ENCODE results near the gene STBD1. TPM values are rescaled to one million over a fixed set of nuclear protein-coding genes. Genes with fewer than 3 reads are reported as not detected.
"Not testable (repeated sequence)": the region's sequence is repeated elsewhere in the genome, so short reads cannot be mapped to it uniquely, and the experiment has no call there.

The STBD1 gene
- total RNA-seq, 2 experiments from 2014 or later: 0.77 to 1.2 TPM

GRCh38 chr4:76275486-76276124 is 30.9 kb upstream of the STBD1 start:
- DNase-seq: no peak
- Mint-ChIP-seq H3K4me1 (no peaks in the 10 kb centered on the region), H3K4me3 (no peak overlapping the region), H3K9me3 (no peaks in the 10 kb centered on the region), H3K27ac (no peak overlapping the region), H3K27me3 (peaks cover 41% of the 10 kb centered on the region), H3K36me3 (ENCODE audit: low read depth) (no peaks in the 10 kb centered on the region)
- CTCF ChIA-PET: interaction anchor here (0.6 kb wide), 1 partner anchor 228 kb away, joined by 3 read pairs; no protein-coding TSS in a partner anchor
- POLR2A ChIA-PET: no interaction called here

GRCh38 chr4:76276813-76277212 is 29.7 kb upstream of the STBD1 start:
- Mint-ChIP-seq H3K36me3 (ENCODE audit: low read depth) (no peaks in the 10 kb centered on the region), H3K4me1 (no peaks in the 10 kb centered on the region), H3K27me3 (peaks cover 34% of the 10 kb centered on the region), H3K27ac (no peak overlapping the region), H3K9me3 (no peaks in the 10 kb centered on the region), H3K4me3 (no peak overlapping the region)
- CTCF ChIA-PET: interaction anchor here (1.6 kb wide), 1 partner anchor 16 kb away, joined by 3 read pairs; no protein-coding TSS in a partner anchor
- DNase-seq: no peak
- POLR2A ChIA-PET: no interaction called here

- H3K36me3 Mint-ChIP-seq (ENCODE audit: low read depth): no peaks in the 10 kb centered on the region
- no peak for DNase-seq
- no peaks in the 10 kb centered on the region for H3K9me3 Mint-ChIP-seq
- H3K27ac Mint-ChIP-seq: no peak overlapping the region
- no peak overlapping the region for H3K4me3 Mint-ChIP-seq
- peaks cover 28% of the 10 kb centered on the region for H3K27me3 Mint-ChIP-seq
- POLR2A ChIA-PET: no interaction called here
- CTCF ChIA-PET: interaction anchor here (1.2 to 1.7 kb wide), 4 partner anchors 10 to 100 kb away, joined by 3 to 7 read pairs (median 3); partner anchors contain the start of gene STBD1
- no peaks in the 10 kb centered on the region for H3K4me1 Mint-ChIP-seq
Measured at GRCh38 chr4:76277667-76278066, 28.9 kb upstream of the STBD1 start.

- POLR2A ChIA-PET: no interaction called here
- Mint-ChIP-seq H3K27me3 (peaks cover 20% of the 10 kb centered on the region), H3K4me3 (no peak overlapping the region), H3K36me3 (ENCODE audit: low read depth) (no peaks in the 10 kb centered on the region), H3K27ac (no peak overlapping the region), H3K4me1 (no peaks in the 10 kb centered on the region), H3K9me3 (no peaks in the 10 kb centered on the region)
- CTCF ChIA-PET: interaction anchor here (0.8 to 1.7 kb wide), 7 partner anchors 8 to 456 kb away, joined by 3 to 8 read pairs (median 3); partner anchors contain the start of gene STBD1
- no peak for DNase-seq
Measured at GRCh38 chr4:76278583-76278982, 27.9 kb upstream of the STBD1 start.

- H3K27me3 Mint-ChIP-seq: peaks cover 14% of the 10 kb centered on the region
- H3K9me3 Mint-ChIP-seq: no peaks in the 10 kb centered on the region
- no peaks in the 10 kb centered on the region for H3K36me3 Mint-ChIP-seq (ENCODE audit: low read depth)
- H3K4me3 Mint-ChIP-seq: no peak overlapping the region
- ChIA-PET POLR2A (no interaction called here), CTCF (interaction anchor here (1.3 to 1.5 kb wide), 2 partner anchors 27 to 98 kb away, joined by 3 read pairs; partner anchors contain the start of gene STBD1)
- no peaks in the 10 kb centered on the region for H3K4me1 Mint-ChIP-seq
- peak; percentile 21 for DNase-seq
- no peak overlapping the region for H3K27ac Mint-ChIP-seq
Measured at GRCh38 chr4:76279462-76279861, 27.1 kb upstream of the STBD1 start.

- Mint-ChIP-seq H3K9me3 (no peaks in the 10 kb centered on the region), H3K4me3 (no peak overlapping the region), H3K36me3 (ENCODE audit: low read depth) (no peaks in the 10 kb centered on the region), H3K27me3 (peaks cover 10% of the 10 kb centered on the region), H3K27ac (no peak overlapping the region), H3K4me1 (no peaks in the 10 kb centered on the region)
- no peak for DNase-seq
- CTCF ChIA-PET: interaction anchor here (0.6 to 1.3 kb wide), 2 partner anchors 97 to 129 kb away, joined by 3 read pairs; no protein-coding TSS in a partner anchor
- POLR2A ChIA-PET: no interaction called here
Measured at GRCh38 chr4:76280488-76281441, 25.8 kb upstream of the STBD1 start.

GRCh38 chr4:76281594-76281993 is 24.9 kb upstream of the STBD1 start:
- H3K36me3 Mint-ChIP-seq (ENCODE audit: low read depth); H3K4me3 Mint-ChIP-seq; H3K27ac Mint-ChIP-seq; CTCF ChIA-PET; POLR2A ChIA-PET; H3K27me3 Mint-ChIP-seq; DNase-seq; H3K4me1 Mint-ChIP-seq; H3K9me3 Mint-ChIP-seq: not testable (repeated sequence)

GRCh38 chr4:76282941-76283689 is 23.4 kb upstream of the STBD1 start:
- no peak overlapping the region for H3K4me3 Mint-ChIP-seq
- no peak overlapping the region for H3K27ac Mint-ChIP-seq
- no peaks in the 10 kb centered on the region for H3K36me3 Mint-ChIP-seq (ENCODE audit: low read depth)
- ChIA-PET POLR2A (no interaction called here), CTCF (interaction anchor here (0.6 kb wide), 1 partner anchor 542 kb away, joined by 3 read pairs; no protein-coding TSS in a partner anchor)
- peaks cover 21% of the 10 kb centered on the region for H3K27me3 Mint-ChIP-seq
- no peak for DNase-seq
- no peaks in the 10 kb centered on the region for H3K4me1 Mint-ChIP-seq
- peaks cover 3% of the 10 kb centered on the region for H3K9me3 Mint-ChIP-seq

GRCh38 chr4:76283900-76284299 is 22.6 kb upstream of the STBD1 start:
- ChIA-PET POLR2A (no interaction called here), CTCF (interaction anchor here (0.6 kb wide), 2 partner anchors 355 to 543 kb away, joined by 3 read pairs; no protein-coding TSS in a partner anchor)
- no peaks in the 10 kb centered on the region for H3K36me3 Mint-ChIP-seq (ENCODE audit: low read depth)
- H3K27me3 Mint-ChIP-seq: peaks cover 21% of the 10 kb centered on the region
- no peak overlapping the region for H3K27ac Mint-ChIP-seq
- no peak overlapping the region for H3K4me3 Mint-ChIP-seq
- DNase-seq: no peak
- peaks cover 3% of the 10 kb centered on the region for H3K9me3 Mint-ChIP-seq
- H3K4me1 Mint-ChIP-seq: no peaks in the 10 kb centered on the region

GRCh38 chr4:76287811-76288210 is 18.7 kb upstream of the STBD1 start:
- H3K36me3 Mint-ChIP-seq (ENCODE audit: low read depth); H3K4me3 Mint-ChIP-seq; DNase-seq; H3K4me1 Mint-ChIP-seq; POLR2A ChIA-PET; H3K27ac Mint-ChIP-seq; H3K9me3 Mint-ChIP-seq: not testable (repeated sequence)
- H3K27me3 Mint-ChIP-seq: peaks cover 26% of the 10 kb centered on the region
- CTCF ChIA-PET: interaction anchor here (1.6 kb wide), 1 partner anchor 8 kb away, joined by 4 read pairs; no protein-coding TSS in a partner anchor

- no peak overlapping the region for H3K4me3 Mint-ChIP-seq
- H3K27ac Mint-ChIP-seq: no peak overlapping the region
- no peak for DNase-seq
- CTCF ChIA-PET: interaction anchor here (0.9 to 3.3 kb wide), 2 partner anchors 13 to 15 kb away, joined by 3 to 11 read pairs; partner anchors contain the start of gene STBD1
- POLR2A ChIA-PET: no interaction called here
- peaks cover 20% of the 10 kb centered on the region for H3K9me3 Mint-ChIP-seq
- H3K36me3 Mint-ChIP-seq (ENCODE audit: low read depth): no peaks in the 10 kb centered on the region
- no peaks in the 10 kb centered on the region for H3K4me1 Mint-ChIP-seq
- peaks cover 20% of the 10 kb centered on the region for H3K27me3 Mint-ChIP-seq
Measured at GRCh38 chr4:76292730-76293129, 13.8 kb upstream of the STBD1 start.

- Mint-ChIP-seq H3K27ac (no peak overlapping the region), H3K4me3 (no peak overlapping the region), H3K36me3 (ENCODE audit: low read depth) (peaks cover 3% of the 10 kb centered on the region), H3K27me3 (peaks cover 18% of the 10 kb centered on the region), H3K4me1 (no peaks in the 10 kb centered on the region), H3K9me3 (peaks cover 28% of the 10 kb centered on the region)
- ChIA-PET CTCF (interaction anchor here (1.4 to 3.3 kb wide), 2 partner anchors 12 to 50 kb away, joined by 4 to 11 read pairs; partner anchors contain the start of gene STBD1), POLR2A (no interaction called here)
- no peak for DNase-seq
Measured at GRCh38 chr4:76293772-76294171, 12.8 kb upstream of the STBD1 start.

All from activated CD4-positive, alpha-beta T cell treated with anti-CD3 and anti-CD28 coated beads, Interleukin-2, amount 10 ng/mL, durations not matched to agents 7 days and 5 days (primary cell).